HPDE6-E6E7 (cell line): ENCODE results near the gene OR6C6.
"Not testable (repeated sequence)": the region's sequence is repeated elsewhere in the genome, so short reads cannot be mapped to it uniquely, and the experiment has no call there.

Source experiments
- DNase-seq: peaks from one replicate; pipeline ENCODE4 v3.0.0; 2011; ENCODE audit warnings: missing footprints; ENCODE audit errors: extremely low spot score

OR6C6 gene

DNA sequence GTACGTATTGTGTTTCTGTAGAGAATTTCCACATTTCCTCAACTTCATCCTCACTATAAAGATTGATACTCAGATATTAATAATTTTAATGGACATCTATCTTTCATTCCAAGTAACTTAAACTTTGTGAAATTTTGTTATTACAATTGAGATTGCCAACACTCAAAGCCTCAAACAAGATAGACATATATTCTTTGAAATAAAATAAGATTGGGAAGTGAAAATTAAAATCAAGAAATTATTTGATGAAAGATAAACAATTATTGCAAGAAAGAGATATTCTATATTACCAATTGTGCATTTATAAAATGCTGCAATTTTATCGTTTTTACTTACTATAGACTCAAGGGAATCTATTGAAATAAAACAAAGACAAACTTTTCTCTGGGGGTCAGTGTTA is at the start of gene OR6C6:
OR6C6 (minus strand) TSS at position 101 of the 400 bp plus-strand sequence. CDS start 1,337 bp downstream, outside the sequence.
- DNase-seq, result no peak

DNA sequence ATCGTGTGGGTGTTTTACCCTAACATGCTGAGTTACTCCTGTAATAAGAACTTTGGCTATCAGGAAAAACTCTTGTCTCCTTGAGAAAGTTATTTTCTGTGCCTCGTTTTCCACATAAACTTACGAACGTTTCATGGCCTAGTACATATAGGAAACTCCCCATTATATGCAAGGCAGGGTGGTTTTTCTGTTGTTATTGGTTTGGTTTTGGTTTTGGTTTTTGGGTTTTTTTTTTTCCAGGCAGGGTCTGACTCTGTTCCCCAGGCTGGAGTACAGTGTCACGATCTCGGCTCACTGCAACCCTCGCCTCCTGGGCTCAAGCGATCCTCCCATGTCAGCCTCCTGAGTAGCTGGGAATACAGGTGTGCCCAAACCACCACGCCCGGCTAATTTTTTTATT is 39.6 kb upstream of the OR6C6 start:
- no peak for DNase-seq

DNA sequence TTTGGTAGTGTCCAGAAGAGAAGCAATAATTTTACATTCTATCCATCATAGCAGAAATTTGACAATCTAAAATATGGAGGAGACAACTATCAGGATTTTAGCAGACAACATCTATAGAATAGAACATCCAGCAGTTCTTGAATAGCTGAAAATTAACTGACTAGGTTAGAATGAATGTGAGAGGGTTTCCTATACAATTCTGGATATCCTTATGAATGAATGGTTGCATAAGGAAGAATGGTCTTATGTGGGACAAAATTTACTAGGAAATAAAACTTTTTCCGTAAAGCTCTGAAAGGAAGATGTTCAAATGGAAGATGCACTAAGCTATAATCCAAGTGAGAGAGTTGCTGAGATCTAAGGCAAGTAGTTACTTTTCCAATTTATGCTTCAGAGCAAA is 34.1 kb upstream of the OR6C6 start, which contains the start of gene OR6C3:
OR6C3 (plus strand) TSS at position 301 of the 400 bp plus-strand sequence. CDS start 955 bp downstream, outside the sequence.
- no peak for DNase-seq

DNA sequence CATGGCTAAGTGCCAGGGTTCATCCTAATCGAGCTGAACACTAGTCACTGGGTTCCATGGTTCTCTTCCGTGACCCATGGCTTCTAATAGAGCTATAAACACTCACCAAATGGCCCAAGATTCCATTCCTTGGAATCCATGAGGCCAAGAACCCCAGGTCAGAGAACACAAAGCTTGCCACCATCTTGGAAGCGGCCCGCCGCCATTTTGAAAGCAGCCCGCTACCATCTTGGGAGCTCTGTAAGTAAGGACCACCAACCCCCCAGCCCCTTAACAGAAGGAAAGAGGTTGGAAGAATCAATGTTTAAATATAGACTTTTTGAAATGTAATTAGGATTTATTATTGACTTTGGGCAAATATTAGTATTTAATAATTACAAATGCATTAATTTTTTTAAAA is 29.4 kb upstream of the OR6C6 start:
- not testable (repeated sequence) for DNase-seq

DNA sequence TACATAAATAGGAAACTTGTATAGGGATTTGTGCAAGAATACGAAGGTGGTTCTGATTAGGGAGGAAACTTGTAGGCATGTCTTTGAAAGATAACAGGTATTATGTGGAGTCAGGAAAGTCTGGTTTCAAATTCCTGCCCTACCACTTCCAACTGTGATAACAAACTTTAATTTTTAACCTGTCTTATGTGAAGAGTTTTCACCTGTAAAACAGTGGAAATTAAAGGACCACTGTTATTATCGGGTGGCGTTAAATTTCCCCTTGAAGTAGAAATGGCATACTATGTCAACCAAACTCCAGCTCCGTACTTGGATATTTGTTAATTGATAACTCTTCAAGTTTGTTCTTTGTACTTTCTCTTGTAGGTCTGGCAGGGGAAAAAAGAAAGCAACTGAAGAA is 23.8 kb upstream of the OR6C6 start:
- DNase-seq, result no peak

DNA sequence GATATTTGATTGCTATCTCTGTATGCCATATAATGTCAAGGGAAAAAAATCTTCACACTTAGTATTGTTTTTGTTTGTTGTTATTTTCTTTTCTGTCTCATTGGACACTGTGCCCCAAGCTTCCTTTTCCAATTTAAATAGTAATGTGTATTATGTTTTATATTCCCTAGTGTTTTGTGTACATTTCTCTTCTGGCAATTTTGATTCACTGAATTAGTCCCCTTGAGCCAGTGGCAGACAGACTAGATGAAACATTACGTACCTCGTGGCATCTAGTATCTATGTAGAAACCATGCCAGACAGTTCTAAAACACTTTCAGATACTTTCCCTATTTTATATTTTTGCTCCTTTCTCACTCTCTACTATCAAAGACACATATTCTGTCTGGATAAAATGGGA is 17.7 kb upstream of the OR6C6 start, which contains the start of gene OR6C1:
OR6C1 (plus strand) TSS at position 301 of the 400 bp plus-strand sequence. CDS start 6,257 bp downstream, outside the sequence.
- no peak for DNase-seq

DNA sequence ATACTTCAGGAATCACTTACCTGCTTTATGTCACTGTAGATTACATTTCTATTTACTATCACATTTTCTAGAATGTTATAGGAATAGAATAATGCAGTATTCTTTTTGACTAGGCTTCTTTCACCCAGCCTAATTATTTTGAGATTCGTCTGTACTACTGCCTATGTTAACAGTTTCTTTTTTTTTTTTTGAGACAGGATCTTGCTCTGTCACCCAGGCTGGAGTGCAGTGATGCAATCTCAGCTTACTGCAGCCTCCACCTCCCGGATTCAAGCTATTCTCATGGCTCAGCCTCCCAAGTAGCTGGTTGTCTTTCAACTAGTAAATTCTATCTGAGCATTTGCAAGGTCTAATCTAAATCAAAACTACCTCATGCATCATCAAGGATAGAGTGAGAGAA is 6.4 kb downstream of the OR6C6 start:
- no peak for DNase-seq

DNA sequence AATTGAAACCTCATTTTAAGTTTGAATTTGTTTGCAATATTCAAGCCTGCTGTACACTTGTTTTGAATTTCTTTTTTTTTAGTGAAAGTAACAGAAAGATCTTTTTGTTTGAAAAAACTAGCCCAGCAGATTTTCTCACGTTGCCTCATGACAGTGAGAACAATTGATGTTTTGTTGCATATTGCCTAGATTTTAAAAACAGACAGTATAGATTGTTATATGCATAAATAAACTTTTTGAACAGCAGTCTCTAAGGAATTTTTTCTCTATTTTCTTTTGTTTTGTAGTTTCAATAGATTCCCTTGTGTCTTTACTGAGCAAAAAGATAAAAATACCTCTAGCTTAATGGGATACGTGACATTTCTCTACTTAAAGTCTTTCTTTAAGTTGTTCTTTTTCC is 15.4 kb downstream of the OR6C6 start:
- no peak for DNase-seq

DNA sequence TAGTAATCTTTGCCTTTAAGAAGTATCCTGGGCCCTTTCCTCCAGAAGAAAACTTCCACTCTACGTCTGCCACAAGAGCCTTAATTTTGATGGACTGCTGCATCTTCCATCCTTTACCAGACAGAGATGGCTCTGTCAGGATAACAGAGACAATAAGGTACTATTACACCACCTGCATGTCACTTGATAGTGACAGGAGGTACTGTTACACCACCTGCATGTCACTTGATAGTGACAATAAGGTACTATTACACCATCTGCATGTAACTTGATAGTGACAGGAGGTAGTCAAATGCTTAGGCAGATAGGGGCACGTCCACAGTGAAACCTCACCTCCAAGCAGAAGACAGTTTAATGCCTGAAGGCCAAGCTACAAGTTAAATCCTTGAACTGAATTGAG is 38.1 kb downstream of the OR6C6 start:
- no peak for DNase-seq

DNA sequence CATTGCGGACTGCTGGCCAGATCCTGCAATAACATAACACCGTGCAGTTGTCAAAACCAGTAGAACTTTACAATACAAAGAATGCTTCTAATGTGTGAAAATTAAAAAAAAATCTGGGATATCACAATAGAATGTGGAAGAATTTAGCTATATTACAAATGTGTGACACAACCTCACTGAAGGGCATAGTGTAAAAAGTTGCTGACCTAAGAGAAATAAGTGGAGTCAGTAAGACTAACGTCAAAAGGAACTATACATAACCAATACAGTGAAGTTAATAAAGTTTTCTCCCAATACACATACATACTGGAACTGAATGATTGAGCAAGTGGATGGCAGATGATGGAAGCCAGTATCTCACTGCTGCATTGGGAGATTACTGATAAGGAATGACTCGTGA is 39.5 kb downstream of the OR6C6 start:
- no peak for DNase-seq

DNA sequence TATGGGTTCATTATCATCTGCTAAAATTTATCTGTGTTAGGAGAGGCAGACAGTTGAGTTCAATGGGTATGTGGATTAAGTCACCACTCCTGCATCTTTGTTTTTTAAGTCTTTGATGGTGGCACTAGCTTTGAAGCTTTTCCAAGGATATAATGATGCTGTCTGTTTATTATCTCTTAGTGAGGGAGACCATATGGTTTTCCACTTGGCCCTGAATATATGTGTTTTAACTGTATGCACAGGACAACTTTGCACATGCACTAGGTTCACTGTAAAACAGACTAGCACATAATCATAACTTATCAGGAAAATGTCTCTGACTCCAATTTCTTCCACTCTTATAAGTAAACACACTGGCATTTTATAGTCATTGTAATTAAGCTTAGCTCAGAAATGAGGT is 43.1 kb downstream of the OR6C6 start:
- DNase-seq, result no peak

DNA sequence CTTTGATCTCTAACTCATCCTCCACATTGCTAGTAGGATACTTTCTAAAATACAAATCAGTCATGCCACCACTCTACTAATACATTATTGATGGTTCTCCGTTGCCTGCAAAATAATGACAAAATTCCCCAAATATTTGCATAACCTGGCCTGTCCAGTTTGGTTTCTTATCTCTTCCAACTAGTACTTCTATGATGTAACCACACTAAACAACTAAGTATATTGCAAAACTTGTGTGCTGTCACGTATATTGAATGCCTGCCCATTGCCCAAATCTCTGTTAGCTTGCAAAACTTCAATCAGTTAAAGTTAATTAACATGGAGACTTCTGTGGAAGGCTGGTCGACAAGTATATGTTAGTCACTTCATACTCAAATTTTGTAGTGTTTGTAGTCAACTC is 45.4 kb downstream of the OR6C6 start:
- DNase-seq, result no peak

DNA sequence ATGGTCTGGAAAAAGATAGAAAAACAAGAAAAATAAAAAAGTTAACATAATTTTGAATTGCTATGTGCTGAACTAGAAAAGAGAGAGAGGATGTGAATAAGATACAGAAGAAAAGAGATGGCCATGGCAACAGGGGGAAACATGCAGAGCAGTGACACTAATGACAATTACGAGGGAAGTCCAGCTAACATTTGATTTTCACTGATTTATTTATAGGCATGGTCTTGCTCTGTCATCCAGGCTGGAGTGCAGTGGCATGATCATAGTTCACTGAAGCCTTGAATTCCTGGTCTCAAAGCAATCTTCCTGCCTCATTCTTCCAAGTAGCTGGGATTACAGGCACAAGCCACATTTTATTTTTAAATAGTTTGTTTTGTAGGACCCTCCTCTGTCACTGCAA is 50.2 kb downstream of the OR6C6 start:
- DNase-seq, result no peak

DNA sequence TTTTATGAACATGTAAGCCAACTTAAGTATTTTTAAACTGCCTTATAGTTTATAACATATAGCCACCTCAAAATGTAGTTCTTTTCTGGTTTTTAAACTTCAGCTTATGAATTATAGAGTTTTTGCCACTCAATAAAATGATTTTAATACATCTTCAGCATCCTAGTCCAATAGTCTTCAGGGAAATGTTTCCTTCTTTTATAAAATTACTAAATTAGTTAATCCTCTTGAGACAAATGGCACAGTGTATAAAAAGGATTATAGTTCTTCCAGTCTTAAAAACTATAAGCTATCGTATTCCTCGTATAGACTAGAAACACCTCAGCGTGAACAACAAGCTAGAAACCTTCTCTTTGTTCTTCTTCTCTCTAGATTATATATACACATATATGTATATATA is 52.1 kb downstream of the OR6C6 start, which contains the start of gene OR6C74:
OR6C74 (plus strand) TSS at position 301 of the 400 bp plus-strand sequence. CDS start 2,679 bp downstream, outside the sequence.
- DNase-seq, result no peak
